GM18517 (cell line): ENCODE data around the gene DISP3.

Source experiments
- ATAC-seq: cut with Tn5 transposase; IDR thresholded peaks from one replicate; pipeline ENCODE4 v1.9.1; 2021; ENCODE audit warnings: mild to moderate bottlenecking, moderate library complexity; ENCODE audit not compliant: unreplicated experiment

Gene DISP3

DNA sequence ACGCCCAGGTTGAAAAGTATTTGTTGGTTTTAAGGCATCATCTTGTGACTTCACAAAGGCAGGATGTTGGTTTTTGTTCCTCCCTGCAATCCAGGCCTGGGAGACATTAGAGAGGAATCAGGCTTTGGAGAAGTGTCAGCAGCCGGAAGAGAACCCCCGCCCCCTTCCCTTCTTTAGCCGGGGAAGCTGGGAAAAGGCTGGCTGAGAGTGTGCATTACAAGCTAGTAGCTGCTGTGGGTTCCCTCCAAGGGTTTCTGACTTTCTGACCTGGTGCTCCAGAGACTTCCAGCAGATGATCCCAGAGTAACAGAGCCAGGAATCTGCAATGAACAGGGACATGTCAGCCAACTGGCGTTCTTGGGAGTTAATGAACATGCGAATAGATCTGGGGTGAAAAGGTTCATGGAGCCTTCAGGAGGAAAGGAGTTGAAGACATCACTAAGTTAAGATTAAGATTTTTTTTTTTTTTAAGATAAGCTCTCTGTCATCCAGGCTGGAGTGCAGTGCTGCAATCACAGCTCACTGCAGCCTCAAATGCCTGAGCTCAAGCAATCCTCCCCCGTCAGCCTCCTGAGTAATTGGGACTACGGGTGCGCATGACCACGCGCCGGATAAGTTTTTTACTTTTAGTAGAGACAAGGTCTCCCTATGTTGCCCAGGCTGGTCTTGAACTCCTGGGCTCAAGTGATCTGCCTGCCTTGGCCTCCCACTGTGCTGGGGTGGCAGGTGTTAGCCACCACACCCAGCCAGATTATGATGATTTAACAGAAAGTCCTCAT is 7.5 kb downstream of the DISP3 start:
- ATAC-seq, result no peak

DNA sequence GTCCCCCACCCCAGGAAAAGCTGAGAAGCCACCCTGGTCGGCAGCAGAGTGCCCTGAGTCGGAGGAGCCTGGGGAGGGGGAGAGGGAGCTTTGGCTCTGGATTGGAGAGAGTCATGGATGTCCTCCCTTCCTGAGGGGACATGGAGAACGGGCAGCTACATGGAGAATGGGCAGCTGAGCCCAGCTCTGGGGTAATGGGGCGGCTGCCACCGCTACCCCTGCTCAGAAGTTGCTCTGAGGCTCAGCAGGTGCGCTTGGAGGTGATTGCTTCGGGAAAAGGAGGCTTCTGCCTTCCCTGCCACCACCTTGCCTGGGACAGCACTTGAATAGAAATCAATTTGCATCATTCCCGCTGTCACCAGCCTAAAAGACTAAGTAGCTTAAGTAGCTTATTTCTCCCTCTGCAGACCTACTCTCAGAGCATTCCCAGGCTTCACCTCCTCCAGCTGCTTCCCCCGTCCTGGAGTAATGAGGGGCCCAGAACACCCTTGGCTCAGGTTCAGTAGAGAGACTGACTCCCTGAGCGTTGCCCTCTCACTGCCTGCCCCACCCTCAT is 8.3 kb downstream of the DISP3 start:
- ATAC-seq, result no peak

DNA sequence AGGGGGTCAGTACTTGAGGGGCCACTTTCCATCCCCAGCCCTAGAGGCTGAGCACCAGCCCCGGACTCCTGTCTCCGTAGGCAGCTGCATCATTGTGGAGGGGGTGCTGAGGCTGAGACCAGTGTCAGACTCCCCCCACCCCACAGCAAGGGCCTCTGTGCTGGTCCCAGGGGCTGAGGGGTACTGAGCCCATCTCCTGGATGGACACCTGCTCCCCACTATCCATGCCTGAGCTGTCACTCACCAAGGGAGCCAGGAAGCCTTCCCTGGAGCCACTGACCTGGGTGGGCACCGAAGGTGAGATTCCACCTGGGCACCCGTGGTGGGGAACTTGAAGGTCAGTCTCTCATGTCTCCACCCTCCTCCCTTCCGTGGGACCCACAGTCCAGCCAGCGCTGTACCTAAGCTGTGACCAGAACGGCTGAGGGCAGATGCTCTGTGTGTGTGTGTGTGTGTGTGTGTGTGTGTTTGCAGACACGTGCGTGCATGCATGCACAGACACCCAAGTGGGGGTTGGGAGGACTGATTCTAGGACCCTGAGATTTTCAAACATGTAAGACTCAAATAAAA is 9.3 kb downstream of the DISP3 start:
- no peak for ATAC-seq

DNA sequence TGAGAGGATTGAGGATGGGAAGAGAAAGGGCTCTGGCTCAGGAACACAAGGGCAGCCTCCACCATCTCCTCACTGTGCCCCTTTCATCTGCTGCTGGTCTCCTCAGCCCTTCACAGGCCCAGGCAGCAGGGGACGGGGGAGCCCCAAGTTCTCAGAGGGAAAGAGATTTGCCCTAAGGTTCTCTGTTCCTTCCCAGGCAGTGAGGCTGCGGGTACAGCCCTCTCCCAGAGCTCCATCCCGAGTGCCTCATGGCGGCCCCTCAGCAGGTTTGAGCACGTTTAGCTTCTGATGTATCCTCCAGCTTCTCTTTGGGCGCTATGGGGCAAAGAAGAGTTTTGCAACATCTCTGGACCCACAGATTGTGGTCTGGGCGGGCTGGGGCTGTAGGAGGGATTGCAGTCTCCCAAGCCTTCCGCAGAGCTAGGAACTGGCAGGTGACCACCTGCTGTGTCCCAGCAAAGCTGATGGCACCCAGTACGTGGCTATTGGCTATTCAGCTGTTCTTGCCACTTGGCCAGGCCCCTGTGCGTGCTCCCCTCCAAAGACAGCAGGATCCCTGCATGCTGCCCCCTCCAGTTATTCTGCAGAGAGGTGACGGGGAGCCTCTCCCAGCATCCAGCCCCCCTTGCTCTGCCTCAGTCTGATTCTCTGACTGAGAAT is 10.1 kb downstream of the DISP3 start:
- ATAC-seq, result no peak

DNA sequence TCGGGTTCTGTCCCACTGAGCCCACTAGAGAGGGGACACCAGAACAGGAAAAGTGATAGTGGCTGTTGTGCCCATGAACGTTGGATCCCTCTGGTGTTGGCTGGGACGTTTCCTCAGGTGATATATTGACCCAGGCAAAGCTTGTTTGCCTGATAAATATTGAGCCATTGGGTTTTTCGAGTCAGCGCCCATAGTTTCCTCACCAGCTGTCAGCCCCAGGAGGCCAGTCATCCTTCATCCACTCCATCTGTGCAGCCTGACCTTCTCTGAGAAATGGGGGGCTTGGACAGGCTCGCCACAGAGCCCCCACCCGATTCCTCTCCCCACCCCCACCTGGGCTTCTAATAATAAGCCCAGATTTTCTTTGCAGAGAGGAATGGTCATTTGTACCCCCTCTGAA is 13.3 kb downstream of the DISP3 start:
- no peak for ATAC-seq

DNA sequence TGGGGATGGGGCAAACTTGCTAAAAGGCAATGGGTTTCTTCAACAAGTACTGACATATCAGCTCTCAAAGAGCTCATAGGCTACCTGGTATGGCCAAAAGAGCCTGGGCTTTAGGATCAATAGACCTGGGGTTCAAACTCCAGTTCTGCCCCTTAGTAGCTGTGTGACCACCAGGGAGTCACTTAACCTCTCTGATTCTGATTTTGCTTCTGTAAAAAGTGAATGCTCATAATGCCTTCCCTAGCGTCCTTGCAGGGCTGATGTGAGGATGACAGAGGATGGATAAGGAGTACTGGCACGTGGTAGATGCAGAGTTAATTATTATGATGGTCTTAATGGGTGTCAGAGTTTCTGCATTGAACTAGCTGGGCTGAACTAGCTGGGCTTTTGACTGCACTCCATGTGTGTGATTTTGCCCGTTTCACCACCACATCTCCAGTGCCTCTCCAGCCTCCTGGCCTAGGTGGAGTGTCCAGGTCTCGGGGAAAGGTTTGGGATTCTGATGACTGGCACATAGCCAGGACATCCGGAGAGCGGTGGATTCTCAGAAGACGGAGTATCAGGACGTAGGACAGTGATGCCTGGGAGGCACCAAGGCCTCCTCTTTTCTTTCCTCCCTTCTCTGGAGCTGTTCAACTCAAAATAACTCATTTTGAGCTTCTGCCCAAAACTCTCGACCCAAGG is 15.2 kb downstream of the DISP3 start:
- no peak for ATAC-seq

DNA sequence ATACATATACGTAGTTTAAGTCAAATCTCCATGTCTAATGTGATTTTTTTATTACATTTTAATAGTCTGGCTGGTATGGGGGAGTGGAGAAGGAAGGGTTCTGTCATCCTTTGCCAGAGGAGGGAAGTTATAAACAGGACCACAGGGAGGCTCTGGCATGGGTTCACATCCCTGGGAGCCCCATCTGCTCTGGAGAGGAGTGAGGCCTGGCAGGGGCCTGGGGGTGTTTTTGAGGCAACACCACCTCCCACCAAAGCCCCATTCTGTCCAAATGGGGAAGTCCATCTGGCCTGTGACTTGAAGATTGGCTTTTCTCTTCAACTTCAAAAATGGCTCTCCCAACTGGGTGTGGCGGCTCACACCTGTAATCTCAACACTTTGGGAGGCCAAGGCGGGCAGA is 15.8 kb downstream of the DISP3 start:
- no peak for ATAC-seq

DNA sequence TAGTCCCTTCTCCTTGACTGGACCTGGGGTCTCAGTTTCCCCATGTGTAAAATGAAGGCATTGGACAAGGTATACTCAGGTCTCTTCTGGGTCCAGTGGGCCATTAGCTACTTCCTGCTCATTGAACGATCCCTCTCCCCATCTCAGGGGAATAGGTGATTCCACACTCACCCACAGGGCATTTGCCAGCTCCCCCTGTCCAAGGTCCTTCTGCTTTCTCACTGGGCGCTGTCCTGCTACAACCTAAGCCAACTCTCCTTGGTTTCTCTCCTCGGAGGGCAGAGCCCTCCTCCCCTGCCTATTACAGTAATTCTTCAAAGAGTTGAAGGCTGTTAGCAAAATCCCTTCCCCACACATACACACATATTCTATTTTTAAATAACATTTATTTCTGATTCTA is 16.6 kb downstream of the DISP3 start:
- no peak for ATAC-seq

DNA sequence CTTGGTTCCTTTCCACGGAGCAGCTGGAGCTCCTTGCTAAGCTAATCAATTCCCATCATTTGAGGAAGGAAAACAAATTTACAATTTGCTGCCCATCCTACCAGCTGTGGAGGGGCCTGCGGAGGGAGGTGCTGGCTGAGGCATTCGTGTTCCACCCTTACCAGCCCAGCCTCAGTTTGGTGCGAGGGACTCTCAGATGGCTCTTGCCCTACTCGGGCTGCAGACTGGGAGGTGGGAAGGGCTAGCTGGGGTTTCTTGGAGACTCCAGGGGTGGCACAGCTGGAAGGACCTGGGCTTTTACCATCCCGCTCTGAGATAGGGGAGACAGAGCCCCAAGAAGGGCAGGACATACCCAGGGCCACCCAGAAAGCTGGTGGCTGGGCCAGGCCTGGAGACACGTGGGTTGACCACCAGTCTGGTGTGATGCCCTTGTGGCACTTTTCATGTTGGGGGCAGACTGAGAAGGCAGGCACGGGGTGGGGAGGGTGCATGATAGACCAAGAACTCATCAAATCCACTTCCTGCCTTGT is 17.7 kb downstream of the DISP3 start:
- no peak for ATAC-seq

DNA sequence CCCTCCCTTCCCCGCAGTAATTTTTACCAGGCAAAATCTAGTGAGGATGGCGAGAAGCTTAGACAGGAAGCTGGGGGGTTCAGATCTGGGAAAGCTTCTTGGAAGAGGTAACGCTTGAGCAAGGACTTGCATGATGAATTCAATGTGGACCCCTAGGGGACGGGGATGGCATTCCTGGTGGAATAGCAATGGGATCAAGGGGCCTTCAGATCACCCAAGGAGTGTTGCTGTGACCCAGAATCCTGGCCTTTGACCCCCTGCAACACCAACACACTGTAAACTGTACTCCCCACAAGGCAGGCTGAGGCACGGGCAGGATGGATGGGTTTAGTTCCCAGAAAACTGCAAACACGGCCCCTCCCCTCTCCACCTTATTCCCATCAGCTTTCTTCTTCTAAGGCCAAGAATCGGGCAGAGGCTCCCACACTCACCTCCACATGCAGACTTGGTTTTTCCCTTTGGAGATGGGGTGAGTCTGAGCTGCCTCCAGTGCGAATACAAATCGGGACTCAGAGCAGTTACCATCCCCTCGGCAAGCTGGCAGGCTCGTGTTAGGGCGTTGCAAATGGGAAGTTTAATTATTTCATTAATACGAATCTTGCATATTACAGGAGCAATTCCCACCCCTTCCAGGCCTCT is 20.1 kb downstream of the DISP3 start:
- ATAC-seq, result no peak

DNA sequence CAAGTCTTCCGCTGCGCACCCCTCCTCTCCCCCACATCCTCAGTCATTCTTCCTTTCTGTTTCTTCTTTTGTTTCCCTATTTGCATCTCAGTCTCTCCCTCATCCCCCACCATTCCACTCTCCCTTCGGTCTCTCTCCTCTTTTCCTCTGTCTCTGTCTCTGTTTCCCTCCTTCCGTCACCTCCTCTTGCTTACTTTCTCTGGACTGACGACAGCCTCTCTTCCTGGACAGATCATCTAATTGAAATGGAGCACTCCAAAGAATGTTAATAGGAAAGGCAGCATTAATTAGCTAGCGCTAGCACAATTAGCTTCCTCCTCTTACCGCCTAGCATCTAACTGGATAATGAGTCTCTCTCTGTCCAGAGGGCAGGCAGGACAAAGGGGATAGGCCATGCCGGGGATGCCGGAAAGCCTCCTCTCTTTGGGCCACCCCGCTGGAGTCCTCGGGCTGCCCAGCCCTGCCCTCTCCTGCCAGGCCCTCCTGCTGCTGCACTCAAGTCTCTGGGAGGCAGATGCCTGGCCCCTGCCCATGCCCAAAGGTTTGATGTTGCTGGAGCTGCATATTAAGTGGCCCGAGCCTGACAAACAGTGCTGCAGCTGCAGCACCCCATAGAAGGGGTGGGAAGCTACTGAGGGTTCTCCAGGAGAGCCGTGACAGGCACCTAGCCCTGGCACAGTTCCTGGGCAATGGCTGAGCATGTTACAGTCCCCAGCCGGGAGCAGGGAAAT is 20.8 kb downstream of the DISP3 start:
- no peak for ATAC-seq

DNA sequence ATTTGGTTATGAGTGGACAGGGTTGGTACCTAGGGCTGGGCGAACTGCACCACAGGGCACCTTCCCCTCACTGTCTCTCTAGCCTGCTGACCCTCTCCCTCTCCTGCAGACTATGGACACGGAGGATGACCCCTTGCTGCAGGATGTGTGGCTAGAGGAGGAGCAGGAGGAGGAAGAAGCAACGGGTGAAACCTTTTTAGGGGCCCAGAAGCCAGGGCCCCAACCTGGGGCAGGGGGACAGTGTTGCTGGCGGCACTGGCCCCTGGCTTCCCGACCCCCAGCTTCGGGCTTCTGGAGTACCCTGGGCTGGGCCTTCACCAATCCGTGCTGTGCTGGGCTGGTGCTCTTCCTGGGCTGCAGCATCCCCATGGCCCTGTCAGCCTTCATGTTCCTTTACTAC is 21.9 kb downstream of the DISP3 start:
- no peak for ATAC-seq

DNA sequence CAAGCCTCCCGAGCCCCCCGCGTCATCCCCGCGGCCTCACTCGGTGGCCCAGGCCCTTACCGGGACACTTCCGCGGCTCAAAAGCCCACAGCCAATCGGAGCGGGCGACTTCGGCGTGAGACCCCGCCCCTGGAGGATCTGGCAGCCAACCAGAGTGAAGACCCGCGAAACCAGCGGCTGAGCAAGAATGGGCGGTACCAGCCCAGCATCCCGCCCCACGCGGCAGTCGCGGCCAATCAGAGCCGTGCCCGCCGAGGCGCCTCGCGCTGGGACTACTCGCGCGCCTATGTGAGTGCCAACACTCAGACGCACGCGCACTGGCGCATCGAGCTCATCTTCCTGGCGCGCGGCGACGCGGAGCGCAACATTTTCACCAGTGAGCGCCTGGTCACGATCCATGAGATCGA is 22.5 kb downstream of the DISP3 start:
- no peak for ATAC-seq

DNA sequence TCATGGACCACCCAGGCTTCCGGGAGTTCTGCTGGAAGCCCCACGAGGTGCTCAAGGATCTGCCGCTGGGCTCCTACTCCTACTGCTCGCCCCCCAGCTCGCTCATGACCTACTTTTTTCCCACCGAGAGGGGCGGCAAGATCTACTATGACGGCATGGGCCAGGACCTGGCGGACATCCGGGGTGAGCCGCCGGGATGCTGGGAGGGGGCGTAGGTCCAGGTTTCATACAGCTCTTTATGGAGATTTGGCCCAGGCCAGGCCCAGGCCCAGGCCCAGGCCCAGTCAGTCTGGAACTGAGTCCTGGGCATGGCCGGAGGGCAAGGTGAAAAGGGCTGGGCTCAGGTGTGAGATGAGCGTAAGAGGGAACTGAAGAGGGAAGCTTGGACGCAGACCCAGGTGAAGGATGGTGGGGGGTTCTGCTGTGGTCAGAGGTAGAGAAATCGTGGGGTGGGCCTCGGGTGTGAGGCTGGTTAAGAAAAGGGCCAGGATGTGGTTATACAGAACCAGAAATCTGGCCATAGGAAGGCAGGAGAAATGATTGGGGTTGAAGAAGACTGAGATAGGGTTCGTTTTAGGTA is 23.0 kb downstream of the DISP3 start:
- ATAC-seq, result no peak

DNA sequence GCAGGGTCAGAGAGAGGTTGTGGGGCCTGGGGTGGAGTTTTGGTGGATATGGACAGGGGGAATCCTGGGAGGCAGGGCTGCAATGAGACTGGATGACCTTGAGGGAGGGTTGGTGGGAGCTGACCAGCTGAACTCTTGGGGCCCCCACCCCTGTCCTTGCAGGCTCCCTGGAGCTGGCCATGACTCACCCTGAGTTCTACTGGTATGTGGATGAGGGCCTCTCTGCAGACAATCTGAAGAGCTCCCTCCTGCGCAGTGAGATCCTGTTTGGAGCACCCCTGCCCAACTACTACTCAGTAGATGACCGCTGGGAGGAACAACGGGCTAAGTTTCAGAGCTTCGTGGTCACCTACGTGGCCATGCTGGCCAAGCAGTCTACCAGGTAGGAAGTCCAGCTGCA is 23.6 kb downstream of the DISP3 start:
- ATAC-seq, result no peak

DNA sequence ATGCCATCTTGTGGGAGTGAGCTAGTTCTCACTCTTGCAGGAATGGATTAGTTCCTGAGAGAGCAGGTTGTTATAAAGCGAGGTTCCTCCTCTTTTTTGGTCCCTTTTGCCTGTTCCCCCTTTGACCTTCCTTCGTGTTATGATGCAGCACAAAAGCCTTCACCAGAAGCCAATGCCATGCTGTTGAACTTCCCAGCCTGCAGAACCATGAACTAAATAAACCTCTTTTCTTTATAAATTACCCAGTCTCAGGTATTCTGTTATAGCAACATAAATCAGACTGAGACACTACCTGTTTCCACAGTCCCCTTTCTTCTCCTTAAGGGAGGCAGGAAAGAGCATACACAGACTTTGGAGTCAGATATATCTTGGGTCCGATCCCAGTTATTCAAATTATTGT is 25.6 kb downstream of the DISP3 start:
- no peak for ATAC-seq

DNA sequence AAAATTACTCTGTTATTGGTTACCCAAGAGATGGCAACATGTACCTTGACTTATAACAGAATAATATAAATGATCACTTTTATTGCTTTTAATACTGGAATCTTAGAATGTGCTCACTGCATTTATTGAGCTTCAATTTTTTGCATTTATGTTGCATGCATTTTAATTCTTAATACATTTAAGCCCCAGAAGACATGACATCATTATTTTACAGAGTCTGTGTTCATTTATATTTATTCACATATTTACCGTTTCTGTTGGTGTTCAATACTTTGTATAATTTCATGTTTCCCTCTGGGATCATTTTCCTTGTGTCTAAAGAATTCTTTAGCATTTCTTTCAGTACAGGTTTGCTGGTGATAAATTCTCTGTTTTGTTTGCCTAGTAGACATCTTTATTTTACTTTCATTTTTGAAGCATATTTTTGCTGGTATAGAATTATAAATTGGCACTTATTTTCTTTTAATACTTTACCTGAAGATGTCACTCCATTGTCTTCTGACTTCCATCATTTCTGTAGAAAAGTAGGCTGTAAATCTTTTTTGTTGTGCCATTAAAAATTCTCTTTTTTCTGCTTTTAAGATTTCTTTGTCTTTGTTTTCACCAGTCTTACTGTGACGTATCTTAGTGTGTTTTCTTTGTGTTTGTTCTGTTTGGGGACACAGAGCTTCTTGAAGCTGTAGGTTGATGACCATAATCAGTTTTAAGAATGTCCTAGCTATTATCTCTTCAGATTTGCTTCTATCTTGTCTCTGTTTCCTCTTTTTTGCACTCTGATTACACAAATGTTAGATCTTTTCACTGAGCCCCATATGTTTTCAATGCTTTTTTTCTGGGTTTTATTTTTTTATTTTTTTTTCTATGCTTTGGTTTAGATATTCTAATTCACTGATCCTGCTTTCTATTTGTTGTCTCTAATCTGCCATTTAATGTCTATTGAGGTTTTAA is 26.9 kb downstream of the DISP3 start:
- no peak for ATAC-seq

DNA sequence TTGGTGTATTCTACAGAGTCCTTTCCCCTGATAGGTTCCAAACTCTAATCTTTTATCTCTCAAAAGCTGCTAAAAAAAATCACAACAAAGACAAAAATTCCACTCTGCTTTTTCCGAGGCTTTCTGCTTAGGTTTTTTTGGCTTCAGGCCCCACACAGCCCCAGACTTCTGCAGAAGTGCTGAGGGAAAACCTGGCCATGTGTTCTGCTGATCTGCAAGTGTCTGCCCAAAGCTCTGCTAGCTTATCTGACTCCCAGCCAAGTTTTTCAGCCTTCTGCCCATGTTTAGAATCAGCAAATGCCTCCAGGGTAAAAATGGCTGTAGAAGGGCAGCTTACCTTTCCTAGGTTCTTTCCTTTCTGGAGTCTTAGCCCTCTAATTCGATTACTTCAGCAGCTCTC is 28.4 kb downstream of the DISP3 start:
- ATAC-seq, result no peak

DNA sequence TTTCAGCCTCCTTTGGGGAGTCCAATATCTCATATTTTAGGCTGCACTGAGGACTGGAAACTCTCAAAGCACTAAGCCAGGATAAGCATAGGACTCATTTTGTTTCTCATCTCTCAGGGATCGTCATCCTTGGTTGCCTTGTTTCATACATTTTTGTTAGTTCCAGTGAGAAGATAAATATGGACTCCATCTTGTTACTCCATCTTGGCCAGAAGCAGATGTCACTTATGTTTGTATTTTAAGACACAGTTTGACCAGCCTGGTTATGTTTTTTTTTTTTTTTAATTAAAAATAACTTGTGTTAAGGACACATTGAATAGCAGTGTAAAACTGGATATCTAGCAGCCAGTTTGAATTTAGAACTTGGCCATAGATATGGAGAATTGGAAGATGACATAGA is 34.7 kb downstream of the DISP3 start:
- ATAC-seq, result no peak
